Measurements from ENCODE around the gene QRFP.

DNA sequence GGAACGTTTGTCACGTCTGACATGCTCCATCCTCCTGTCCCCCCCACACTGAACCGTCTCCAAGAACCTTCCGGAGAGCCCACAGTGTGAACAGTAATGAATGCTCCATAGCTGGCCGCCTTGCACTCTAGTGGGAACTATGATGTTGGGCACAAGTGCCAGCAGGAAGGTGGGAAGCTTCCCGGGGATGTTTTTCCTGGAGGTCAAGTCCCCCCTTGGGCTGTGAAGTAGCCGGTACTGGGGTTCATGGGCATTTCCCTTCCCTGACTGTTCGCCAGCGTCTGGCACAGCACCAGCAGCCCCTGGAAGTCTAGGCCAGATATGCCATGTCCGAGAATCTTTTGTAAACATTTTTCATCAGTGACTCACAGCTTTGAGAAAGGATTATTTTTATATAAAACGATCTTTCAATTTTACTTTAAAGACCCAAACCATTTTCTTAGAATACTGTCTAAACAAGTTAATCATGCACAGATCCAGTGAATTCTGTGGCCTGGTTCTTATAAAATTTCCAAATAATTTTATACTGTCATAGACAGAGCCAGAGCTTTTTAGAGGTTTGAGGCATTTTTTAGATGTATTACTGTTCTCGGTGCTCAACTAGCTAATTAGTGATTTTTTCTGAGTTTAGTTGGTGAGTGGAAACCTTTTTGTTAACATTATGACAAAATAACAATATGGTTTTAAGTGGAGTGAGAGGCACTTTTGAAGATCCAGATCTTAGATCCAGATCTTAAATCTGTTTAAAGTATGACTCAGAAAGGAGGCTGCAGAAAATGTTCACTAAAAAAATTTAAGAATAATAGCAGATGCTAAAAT lies 49.9 kb downstream of the QRFP start:
- TF ChIP-seq CTCF (IDR thresholded peaks at IDR 0.05) (no peak), POLR2A (IDR thresholded peaks at IDR 0.05) (no peak)
